SK-N-SH (cell line): ENCODE measurements around the gene CLSTN2. TPM values are rescaled to one million over a fixed set of nuclear protein-coding genes. Genes with fewer than 3 reads are reported as not detected.
A peak's percentile ranks its signal among the peaks of the same experiment; 100 is the strongest.

Experiments
- CTCF ChIA-PET: fragments of 300-600, 350-600 bp; formaldehyde crosslinking; extraction: SDS; loops from one replicate; lab custom pipeline; 2021; lab: Yijun Ruan, JAX
- POLR2A ChIA-PET: fragments of 350-600 bp; sonication (Branson Sonifier 250); formaldehyde crosslinking; extraction: SDS; loops from one replicate; lab custom pipeline; 2020; ENCODE audit warnings: antibody characterized with exemption, inconsistent platforms; lab: Yijun Ruan, JAX
- DNase-seq: peaks from one replicate; pipeline ENCODE4 v3.0.0; 2012
- H2AFZ ChIP-seq: fragments of 200-600 bp; sonication (generic); 2 replicates; pipeline ENCODE4 v1.8.1; 2016; ENCODE audit warnings: antibody characterized with exemption, mild to moderate bottlenecking, low read depth
- H3F3A ChIP-seq: fragments of 200-600 bp; sonication (generic); replicated peaks from 2 replicates; pipeline ENCODE3; 2016; ENCODE audit warnings: antibody characterized with exemption, mild to moderate bottlenecking; ENCODE audit not compliant: insufficient read depth
- H3K27ac ChIP-seq, 2 experiments: fragments of 200-500 bp in 1 of 2; fragments of 200-600 bp in 1 of 2; sonication (Bioruptor generic) in 1 of 2; sonication (generic), shearing (Covaris generic) in 1 of 2; 2 replicates each; pipeline versions ENCODE4 v1.5.1 to v1.6.1; 2014 to 2016; ENCODE audit warnings: low read depth in 2 of 2, inconsistent platforms in 1 of 2, low read length in 1 of 2, mild to moderate bottlenecking in 1 of 2, mixed read lengths in 1 of 2
- H3K27me3 ChIP-seq: fragments of 200-600 bp; sonication (generic), shearing (Covaris generic); 2 replicates; pipeline ENCODE4 v1.6.1; 2016; ENCODE audit warnings: mixed run types; ENCODE audit not compliant: insufficient read depth
- H3K36me3 ChIP-seq, 2 experiments: fragments of 200-500 bp in 1 of 2; fragments of 200-600 bp in 1 of 2; sonication (Bioruptor generic) in 1 of 2; sonication (generic) in 1 of 2; replicated peaks in 1 of 2; 2 replicates each; pipeline versions ENCODE3 to v1.5.1; 2014 to 2016; ENCODE audit warnings: low read length in 1 of 2, mild to moderate bottlenecking in 1 of 2; ENCODE audit not compliant: insufficient read depth in 2 of 2, control insufficient read depth in 1 of 2
- H3K4me1 ChIP-seq, 2 experiments: fragments of 200-500 bp in 1 of 2; fragments of 200-600 bp in 1 of 2; sonication (Bioruptor generic) in 1 of 2; sonication (generic), shearing (Covaris generic) in 1 of 2; 2 replicates each; pipeline versions ENCODE4 v1.5.1 to v1.6.1; 2014 to 2016; ENCODE audit warnings: low read depth in 1 of 2, low read length in 1 of 2, mixed run types in 1 of 2; ENCODE audit not compliant: insufficient read depth in 2 of 2, control insufficient read depth in 1 of 2
- H3K4me2 ChIP-seq: fragments of 200-600 bp; sonication (generic), shearing (Covaris generic); 2 replicates; pipeline ENCODE4 v1.6.1; 2017; ENCODE audit warnings: mixed run types
- H3K4me3 ChIP-seq, 2 experiments: fragments of 200-500 bp in 1 of 2; fragments of 200-600 bp in 1 of 2; sonication (Bioruptor generic) in 1 of 2; sonication (generic), shearing (Covaris generic) in 1 of 2; 2 replicates each; pipeline versions ENCODE4 v1.5.1 to v1.8.1; 2014 to 2016; ENCODE audit warnings: low read depth in 2 of 2, inconsistent platforms in 1 of 2, low read length in 1 of 2, mild to moderate bottlenecking in 1 of 2, mixed read lengths in 1 of 2, moderate library complexity in 1 of 2
- H3K79me2 ChIP-seq: fragments of 200-600 bp; sonication (generic); 2 replicates; pipeline ENCODE4 v1.8.1; 2017; ENCODE audit warnings: mild to moderate bottlenecking; ENCODE audit not compliant: insufficient read depth
- H3K9ac ChIP-seq: fragments of 200-600 bp; sonication (generic); 2 replicates; pipeline ENCODE4 v1.6.1; 2017; ENCODE audit warnings: mixed run types
- H3K9me2 ChIP-seq: fragments of 200-600 bp; sonication (generic); 2 replicates; pipeline ENCODE4 v1.6.1; 2017; ENCODE audit warnings: mixed run types
- H3K9me3 ChIP-seq: fragments of 200-600 bp; sonication (generic); 2 replicates; pipeline ENCODE4 v1.6.1; 2017; ENCODE audit warnings: mixed run types, mild to moderate bottlenecking, moderate library complexity
- H4K20me1 ChIP-seq: fragments of 200-600 bp; sonication (generic); 2 replicates; pipeline ENCODE4 v1.6.1; 2017; ENCODE audit warnings: mild to moderate bottlenecking, mixed run types; ENCODE audit not compliant: insufficient read depth
- CHD2 ChIP-seq: fragments of 150-350 bp; IDR thresholded peaks from 2 replicates; pipeline ENCODE4 v1.6.1; 2018; ENCODE audit warnings: low read length; ENCODE audit not compliant: partially characterized antibody
- ELF1 ChIP-seq: IDR thresholded peaks from 2 replicates; pipeline ENCODE4 v1.4.0; 2012
- EP300 ChIP-seq, 2 experiments: IDR thresholded peaks; 2 replicates each; pipeline versions ENCODE4 v1.4.0 to v1.6.1; 2012; ENCODE audit warnings: borderline replicate concordance in 1 of 2, low read depth in 1 of 2, low read length in 1 of 2
- FOXJ3 ChIP-seq: sonication (generic); formaldehyde crosslinking; IDR thresholded peaks from 2 replicates; pipeline ENCODE4 v1.5.1; 2020; ENCODE audit warnings: mild to moderate bottlenecking, missing genetic modification reagents
- GATA2 ChIP-seq: sonication (generic); formaldehyde crosslinking; IDR thresholded peaks from 2 replicates; pipeline ENCODE4 v1.5.0; 2020; ENCODE audit warnings: mild to moderate bottlenecking, missing genetic modification reagents
- MEF2A ChIP-seq: IDR thresholded peaks from 2 replicates; pipeline ENCODE4 v1.4.0; 2012; ENCODE audit warnings: low read depth, borderline replicate concordance
- MXI1 ChIP-seq: IDR thresholded peaks from 2 replicates; pipeline ENCODE4 v1.6.1; 2012; ENCODE audit warnings: mild to moderate bottlenecking, low read depth, low read length, improper control_type of control experiment
- RAD21 ChIP-seq: IDR thresholded peaks from 2 replicates; pipeline ENCODE4 v1.6.1; 2012; ENCODE audit warnings: mild to moderate bottlenecking, low read length
- RCOR1 ChIP-seq: fragments of 150-350 bp; IDR thresholded peaks from 2 replicates; pipeline ENCODE4 v1.6.1; 2017; ENCODE audit warnings: antibody characterized with exemption, low read length
- RXRA ChIP-seq: IDR thresholded peaks from 2 replicates; pipeline ENCODE4 v1.4.0; 2012; ENCODE audit warnings: low read depth, mild to moderate bottlenecking, borderline replicate concordance
- SMC3 ChIP-seq: IDR thresholded peaks from 2 replicates; pipeline ENCODE4 v1.6.1; 2012; ENCODE audit warnings: low read depth, low read length, improper control_type of control experiment
- TAF1 ChIP-seq: IDR thresholded peaks from 2 replicates; pipeline ENCODE4 v1.6.1; 2012; ENCODE audit warnings: low read depth, mild to moderate bottlenecking, low read length, moderate library complexity, borderline replicate concordance
- TEAD4 ChIP-seq: IDR thresholded peaks from 2 replicates; pipeline ENCODE4 v1.4.0; 2012; ENCODE audit warnings: mild to moderate bottlenecking, borderline replicate concordance; ENCODE audit not compliant: insufficient read depth
- YY1 ChIP-seq: IDR thresholded peaks from 2 replicates; pipeline ENCODE4 v1.4.0; 2012; ENCODE audit warnings: low read depth, mild to moderate bottlenecking
- WGBS: methylation state at CpG from one replicate; pipeline ENCODE4 v1.1.6; 2017; ENCODE audit warnings: low lambda C conversion rate; 5-methylcytosine and 5-hydroxymethylcytosine counted together
- polyA plus RNA-seq, 3 experiments: library from polyadenylated mRNA; depleted of rRNA; stranded (reverse); fragments of >200 nt; gene quantifications; 2 replicates each; pipeline ENCODE4 v1.2.3, GENCODE V29; 2012
- TF ChIP-seq, protein P1 (sequence below): fragments of 150-350 bp; IDR thresholded peaks from 2 replicates; pipeline ENCODE4 v1.6.1; 2016; ENCODE audit warnings: mild to moderate bottlenecking, low read depth, low read length
- TF ChIP-seq, protein P2 (sequence below): IDR thresholded peaks from 2 replicates; pipeline ENCODE4 v1.4.0; 2012; ENCODE audit warnings: low read depth
- TF ChIP-seq, protein P3 (sequence below): fragments of 200-600 bp; sonication (generic); IDR thresholded peaks from 2 replicates; pipeline ENCODE4 v1.6.1; 2017; ENCODE audit warnings: antibody characterized with exemption, mild to moderate bottlenecking, moderate library complexity
- TF ChIP-seq, protein P4 (sequence below): fragments of 150-350 bp; IDR thresholded peaks from 2 replicates; pipeline ENCODE4 v1.6.1; 2017; ENCODE audit warnings: antibody characterized with exemption, low read length, low read depth, borderline replicate concordance

CLSTN2 gene
- polyA plus RNA-seq, 1 of the 3 experiments (the other 2 are of a cell fraction), result 0.02 TPM

DNA sequence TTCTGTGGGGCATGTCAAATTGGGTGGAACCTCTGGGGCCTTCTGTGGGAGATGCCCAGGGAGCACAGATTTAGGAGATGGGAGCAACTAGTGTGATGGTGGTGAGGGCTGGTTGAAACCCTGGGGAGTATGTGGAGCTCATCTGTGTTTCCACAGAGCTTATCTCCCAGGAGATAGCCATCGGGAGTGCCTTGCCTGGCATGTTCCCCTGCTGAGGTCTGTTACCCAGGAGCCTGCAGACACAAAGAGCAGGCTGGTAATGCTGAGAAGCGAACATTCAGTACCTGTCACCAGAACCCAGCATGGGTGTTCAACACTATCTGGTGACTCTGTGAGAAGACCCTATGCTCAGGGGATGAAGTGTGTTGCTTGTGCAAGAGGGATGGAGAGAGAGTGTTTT is 85.0 kb downstream of the CLSTN2 start:
- H3K4me1 ChIP-seq, result peaks cover 0 to 49% of the 10 kb centered on the region in 2 experiments; a peak in 2 of 4 replicates
- CTCF ChIA-PET, result interaction anchor here (1.3 kb wide), 1 partner anchor 16 kb away, joined by 3 read pairs; no protein-coding TSS in a partner anchor
- POLR2A ChIA-PET, result no interaction called here
- H3F3A ChIP-seq, result no peaks in the 10 kb centered on the region
- H3K27me3 ChIP-seq, result no peaks in the 10 kb centered on the region
- no peaks in the 10 kb centered on the region for H3K79me2 ChIP-seq
- H4K20me1 ChIP-seq, result no peaks in the 10 kb centered on the region
- no peaks in the 10 kb centered on the region for H3K9me2 ChIP-seq
- no peak overlapping the region for H3K4me3 ChIP-seq
- DNase-seq, result peak; percentile 77
- H3K27ac ChIP-seq, result peak overlapping the region in 1 of 2 experiments; percentile 72; a peak in 2 of 4 replicates
- H3K4me2 ChIP-seq, result no peak overlapping the region
- no peaks in the 10 kb centered on the region for H3K9me3 ChIP-seq
- no peak overlapping the region for H3K9ac ChIP-seq
- no peak overlapping the region for H2AFZ ChIP-seq
- 8% methylated on average over 2 of the region's 2 CpGs for WGBS
- H3K36me3 ChIP-seq, result no peaks in the 10 kb centered on the region
- no peak for TF ChIP-seq TAF1
- TF ChIP-seq MEF2A, result no peak
- peak in 1 of 2 experiments; percentile 89; a peak in 2 of 4 replicates for TF ChIP-seq EP300 (IDR thresholded peaks at IDR 0.05; ENCODE audit: borderline replicate concordance in 1 of 2, low read depth in 1 of 2, low read length in 1 of 2)
- no peak for TF ChIP-seq YY1
- TF ChIP-seq, protein P1, sequence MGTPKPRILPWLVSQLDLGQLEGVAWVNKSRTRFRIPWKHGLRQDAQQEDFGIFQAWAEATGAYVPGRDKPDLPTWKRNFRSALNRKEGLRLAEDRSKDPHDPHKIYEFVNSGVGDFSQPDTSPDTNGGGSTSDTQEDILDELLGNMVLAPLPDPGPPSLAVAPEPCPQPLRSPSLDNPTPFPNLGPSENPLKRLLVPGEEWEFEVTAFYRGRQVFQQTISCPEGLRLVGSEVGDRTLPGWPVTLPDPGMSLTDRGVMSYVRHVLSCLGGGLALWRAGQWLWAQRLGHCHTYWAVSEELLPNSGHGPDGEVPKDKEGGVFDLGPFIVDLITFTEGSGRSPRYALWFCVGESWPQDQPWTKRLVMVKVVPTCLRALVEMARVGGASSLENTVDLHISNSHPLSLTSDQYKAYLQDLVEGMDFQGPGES, result no peak
- TF ChIP-seq MXI1, result peak; percentile 81
- TF ChIP-seq RAD21, result peak; percentile 27; the same call in 1 of the 2 replicates
- TF ChIP-seq SMC3, result no peak; the same call in 1 of the 2 replicates
- TF ChIP-seq, protein P2, sequence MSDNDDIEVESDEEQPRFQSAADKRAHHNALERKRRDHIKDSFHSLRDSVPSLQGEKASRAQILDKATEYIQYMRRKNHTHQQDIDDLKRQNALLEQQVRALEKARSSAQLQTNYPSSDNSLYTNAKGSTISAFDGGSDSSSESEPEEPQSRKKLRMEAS, result no peak
- peak; percentile 89 for TF ChIP-seq RCOR1
- TF ChIP-seq CHD2, result peak; percentile 78
- peak; percentile 97 for TF ChIP-seq GATA2
- TF ChIP-seq, protein P3, sequence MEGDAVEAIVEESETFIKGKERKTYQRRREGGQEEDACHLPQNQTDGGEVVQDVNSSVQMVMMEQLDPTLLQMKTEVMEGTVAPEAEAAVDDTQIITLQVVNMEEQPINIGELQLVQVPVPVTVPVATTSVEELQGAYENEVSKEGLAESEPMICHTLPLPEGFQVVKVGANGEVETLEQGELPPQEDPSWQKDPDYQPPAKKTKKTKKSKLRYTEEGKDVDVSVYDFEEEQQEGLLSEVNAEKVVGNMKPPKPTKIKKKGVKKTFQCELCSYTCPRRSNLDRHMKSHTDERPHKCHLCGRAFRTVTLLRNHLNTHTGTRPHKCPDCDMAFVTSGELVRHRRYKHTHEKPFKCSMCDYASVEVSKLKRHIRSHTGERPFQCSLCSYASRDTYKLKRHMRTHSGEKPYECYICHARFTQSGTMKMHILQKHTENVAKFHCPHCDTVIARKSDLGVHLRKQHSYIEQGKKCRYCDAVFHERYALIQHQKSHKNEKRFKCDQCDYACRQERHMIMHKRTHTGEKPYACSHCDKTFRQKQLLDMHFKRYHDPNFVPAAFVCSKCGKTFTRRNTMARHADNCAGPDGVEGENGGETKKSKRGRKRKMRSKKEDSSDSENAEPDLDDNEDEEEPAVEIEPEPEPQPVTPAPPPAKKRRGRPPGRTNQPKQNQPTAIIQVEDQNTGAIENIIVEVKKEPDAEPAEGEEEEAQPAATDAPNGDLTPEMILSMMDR, result no peak
- TF ChIP-seq RXRA, result no peak
- TF ChIP-seq TEAD4, result no peak
- TF ChIP-seq ELF1, result no peak
- 0 out of 2 replicates have a peak, but pooled peaks have one; percentile 47 for TF ChIP-seq FOXJ3 (CRISPR knock-in tag)
- TF ChIP-seq, protein P4, sequence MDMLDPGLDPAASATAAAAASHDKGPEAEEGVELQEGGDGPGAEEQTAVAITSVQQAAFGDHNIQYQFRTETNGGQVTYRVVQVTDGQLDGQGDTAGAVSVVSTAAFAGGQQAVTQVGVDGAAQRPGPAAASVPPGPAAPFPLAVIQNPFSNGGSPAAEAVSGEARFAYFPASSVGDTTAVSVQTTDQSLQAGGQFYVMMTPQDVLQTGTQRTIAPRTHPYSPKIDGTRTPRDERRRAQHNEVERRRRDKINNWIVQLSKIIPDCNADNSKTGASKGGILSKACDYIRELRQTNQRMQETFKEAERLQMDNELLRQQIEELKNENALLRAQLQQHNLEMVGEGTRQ, result no peak
